K562 (cell line): ENCODE results near the gene NAXE. TPM values are rescaled to one million over a fixed set of nuclear protein-coding genes. Genes with fewer than 3 reads are reported as not detected.
A peak's percentile ranks its signal among the peaks of the same experiment; 100 is the strongest.

Experiments used
- ARID2 ChIP-seq: fragments of 450-650 bp; IDR thresholded peaks from 2 replicates; pipeline ENCODE4 v1.6.1; 2017; ENCODE audit warnings: antibody characterized with exemption, mild to moderate bottlenecking
- CHD1 ChIP-seq: fragments of 200-600 bp; sonication (generic); IDR thresholded peaks from one replicate; pipeline ENCODE4 v1.6.1; 2012; ENCODE audit warnings: mild to moderate bottlenecking, moderate library complexity, low read length, inconsistent platforms
- CREB1 ChIP-seq, 2 experiments: sonication (generic) in 1 of 2; formaldehyde crosslinking in 1 of 2; IDR thresholded peaks; 2 replicates each; pipeline versions ENCODE4 v1.6.1 to v1.8.0; 2012 to 2022; ENCODE audit warnings: inconsistent platforms in 1 of 2, mild to moderate bottlenecking in 1 of 2, missing genetic modification reagents in 1 of 2, moderate library complexity in 1 of 2
- DMBX1 ChIP-seq: fragments of 250-450 bp; sonication (Bioruptor Pico); IDR thresholded peaks from 2 replicates; pipeline ENCODE4 v1.8.0; 2022; ENCODE audit warnings: inconsistent platforms, mild to moderate bottlenecking, moderate library complexity, borderline replicate concordance
- ETV6 ChIP-seq, 3 experiments: fragments of 150-350 bp in 1 of 3; sonication (generic) in 1 of 3; formaldehyde crosslinking in 1 of 3; IDR thresholded peaks; 2 replicates each; pipeline versions ENCODE4 v1.6.1 to v1.8.0; 2014 to 2022; ENCODE audit warnings: borderline replicate concordance in 2 of 3, low read depth in 2 of 3, antibody characterized with exemption in 1 of 3, low read length in 1 of 3, mild to moderate bottlenecking in 1 of 3, missing genetic modification reagents in 1 of 3
- HLTF ChIP-seq: fragments of 450-650 bp; IDR thresholded peaks from 2 replicates; pipeline ENCODE4 v1.6.1; 2016
- PHB ChIP-seq: fragments of 250-450 bp; sonication (Bioruptor Pico); IDR thresholded peaks from 2 replicates; pipeline ENCODE4 v1.5.0; 2021
- RAD21 ChIP-seq, 2 experiments: fragments of 250-450 bp in 1 of 2; fragments of 450-650 bp in 1 of 2; sonication (Bioruptor Pico) in 1 of 2; formaldehyde crosslinking in 1 of 2; IDR thresholded peaks in 1 of 2; conservative IDR thresholded peaks in 1 of 2; 2 replicates each; pipeline versions ENCODE4 v1.4.0 to v1.8.0; 2020 to 2022; ENCODE audit warnings: mild to moderate bottlenecking in 2 of 2, moderate library complexity in 1 of 2
- RBM14 ChIP-seq: fragments of 200-400 bp; formaldehyde crosslinking; IDR thresholded peaks from 2 replicates; pipeline ENCODE4 v1.6.1; 2018; ENCODE audit warnings: low read depth, mild to moderate bottlenecking, low read length, moderate library complexity, borderline replicate concordance; ENCODE audit not compliant: insufficient read depth
- RBM15 ChIP-seq: fragments of 200-400 bp; formaldehyde crosslinking; IDR thresholded peaks from 2 replicates; pipeline ENCODE4 v1.6.1; 2018; ENCODE audit warnings: mild to moderate bottlenecking, low read length, moderate library complexity; ENCODE audit not compliant: insufficient read depth
- SETDB1 ChIP-seq: IDR thresholded peaks from one replicate; pipeline ENCODE4 v1.6.1; 2012; ENCODE audit warnings: low read length, control low read depth, inconsistent platforms
- SLC30A9 ChIP-seq: fragments of 250-450 bp; sonication (Bioruptor Pico); IDR thresholded peaks from 2 replicates; pipeline ENCODE4 v1.8.0; 2022; ENCODE audit warnings: mild to moderate bottlenecking, moderate library complexity
- SMARCA4 ChIP-seq: fragments of 450-650 bp; IDR thresholded peaks from 2 replicates; pipeline ENCODE4 v1.6.1; 2016
- ZC3H4 ChIP-seq: sonication (generic); formaldehyde crosslinking; IDR thresholded peaks from 2 replicates; pipeline ENCODE4 v1.9.0; 2021; ENCODE audit warnings: missing genetic modification reagents, borderline replicate concordance
- ZNF263 ChIP-seq: sonication (generic); formaldehyde crosslinking; IDR thresholded peaks from 2 replicates; pipeline ENCODE4 v1.8.0; 2022; ENCODE audit warnings: mild to moderate bottlenecking, missing genetic modification reagents, borderline replicate concordance
- ZNF347 ChIP-seq: fragments of 450-650 bp; formaldehyde crosslinking; IDR thresholded peaks from 2 replicates; pipeline ENCODE4 v1.4.0; 2020; ENCODE audit warnings: low read depth, mild to moderate bottlenecking, moderate library complexity
- ZNF431 ChIP-seq: sonication (generic); formaldehyde crosslinking; IDR thresholded peaks from 2 replicates; pipeline ENCODE4 v1.8.0; 2022; ENCODE audit warnings: mild to moderate bottlenecking, missing genetic modification reagents
- ZNF551 ChIP-seq: fragments of 250-450 bp; sonication (Bioruptor Pico); IDR thresholded peaks from 2 replicates; pipeline ENCODE4 v1.5.0; 2021; ENCODE audit warnings: mild to moderate bottlenecking, moderate library complexity
- polyA plus RNA-seq, 8 experiments: library from polyadenylated mRNA; depleted of rRNA in 4 of 8; stranded (reverse) in 5 of 8; unstranded in 3 of 8; fragments of >200 nt; fragmentation: Nextera tagmentation in 2 of 8; fragmentation: Illumina TruSeq in 1 of 8; extraction: Ambion mirVana in 2 of 8; extraction: Trizol in 1 of 8; gene quantifications; 2 replicates each; pipeline versions ENCODE4 v1.2.1 to v1.2.3, GENCODE V29; 2011 to 2014; ENCODE audit warnings: inconsistent platforms in 1 of 8, missing spikeins in 1 of 8
- total RNA-seq, 7 experiments: library from RNA; depleted of rRNA in 6 of 7; stranded (reverse); fragments of >200 nt in 6 of 7; fragmentation: Illumina TruSeq in 2 of 7; extraction: Trizol in 2 of 7; gene quantifications; 2 replicates each; pipeline versions ENCODE4 v1.2.1 to v1.2.3, GENCODE V29; 2011 to 2021; ENCODE audit warnings: low replicate concordance in 1 of 7
- TF ChIP-seq, protein P1 (sequence below): sonication (generic); formaldehyde crosslinking; IDR thresholded peaks from 2 replicates; pipeline ENCODE4 v1.8.1; 2022; ENCODE audit warnings: missing genetic modification reagents
- TF ChIP-seq, protein P2 (sequence below): fragments of 450-650 bp; formaldehyde crosslinking; IDR thresholded peaks from 2 replicates; pipeline ENCODE4 v1.4.0; 2020; ENCODE audit warnings: mild to moderate bottlenecking, moderate library complexity
- TF ChIP-seq, protein P3 (sequence below): fragments of 250-450 bp; sonication (Bioruptor Pico); IDR thresholded peaks from 2 replicates; pipeline ENCODE4 v1.8.0; 2021; ENCODE audit warnings: borderline replicate concordance, mild to moderate bottlenecking, moderate library complexity; ENCODE audit not compliant: poor library complexity, severe bottlenecking
- TF ChIP-seq, protein P4 (sequence below): fragments of 250-450 bp; sonication (Bioruptor Pico); IDR thresholded peaks from 2 replicates; pipeline ENCODE4 v1.8.0; 2021; ENCODE audit warnings: moderate library complexity, mild to moderate bottlenecking, inconsistent platforms

The NAXE gene
- total and polyA plus RNA-seq, 9 of the 15 experiments (the other 6 are each of a cell fraction or from before 2014, with no cell fraction given) = 27.3 to 137 (median 90.0) TPM

DNA sequence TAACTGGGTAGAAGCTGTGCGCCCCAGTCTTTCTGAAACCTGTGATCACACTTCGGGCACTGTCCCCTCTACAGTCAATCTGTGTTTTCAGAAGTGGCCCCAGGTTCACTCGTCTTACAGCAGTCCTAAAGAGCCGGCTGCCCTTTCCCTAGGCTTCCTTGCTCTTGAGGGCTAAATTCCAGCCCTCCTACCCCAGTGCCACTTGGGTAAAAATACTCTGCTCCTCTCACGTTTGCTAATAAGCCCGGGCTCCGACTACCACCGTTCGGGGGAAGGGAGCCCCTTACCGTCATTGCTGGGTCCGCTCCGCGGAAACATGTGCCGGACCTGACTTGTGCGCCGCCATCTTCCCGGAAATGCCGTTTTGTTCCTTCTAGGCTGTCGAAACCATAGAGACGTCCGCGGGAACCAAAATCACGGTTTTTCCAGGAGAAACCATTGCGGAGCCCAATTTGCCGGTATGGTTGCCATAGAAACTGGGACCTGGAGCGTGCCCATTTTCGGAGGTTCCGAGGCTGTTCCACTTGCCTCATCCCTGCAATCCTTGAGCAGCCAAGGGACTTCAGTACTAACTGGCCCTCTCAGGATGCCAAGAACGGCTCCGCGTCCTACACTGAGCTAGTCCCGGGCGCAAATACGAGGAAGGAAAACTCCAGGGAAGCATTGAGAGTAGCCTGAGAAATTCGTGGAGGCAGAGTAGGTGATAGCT is 9.7 kb downstream of the NAXE start, which contains the start of gene GPATCH4 (continued):
- TF ChIP-seq, protein P1, sequence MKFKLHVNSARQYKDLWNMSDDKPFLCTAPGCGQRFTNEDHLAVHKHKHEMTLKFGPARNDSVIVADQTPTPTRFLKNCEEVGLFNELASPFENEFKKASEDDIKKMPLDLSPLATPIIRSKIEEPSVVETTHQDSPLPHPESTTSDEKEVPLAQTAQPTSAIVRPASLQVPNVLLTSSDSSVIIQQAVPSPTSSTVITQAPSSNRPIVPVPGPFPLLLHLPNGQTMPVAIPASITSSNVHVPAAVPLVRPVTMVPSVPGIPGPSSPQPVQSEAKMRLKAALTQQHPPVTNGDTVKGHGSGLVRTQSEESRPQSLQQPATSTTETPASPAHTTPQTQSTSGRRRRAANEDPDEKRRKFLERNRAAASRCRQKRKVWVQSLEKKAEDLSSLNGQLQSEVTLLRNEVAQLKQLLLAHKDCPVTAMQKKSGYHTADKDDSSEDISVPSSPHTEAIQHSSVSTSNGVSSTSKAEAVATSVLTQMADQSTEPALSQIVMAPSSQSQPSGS = no peak
- TF ChIP-seq ZC3H4 (CRISPR knock-in tag) (no peak), ARID2 (no peak), CHD1 (no peak), RAD21 (CRISPR knock-in tag; conservative IDR thresholded peaks at IDR 0.05 in 1 of 2, IDR thresholded peaks at IDR 0.05 in 1 of 2) (0 out of 4 replicates have a peak, but pooled peaks of 1 of the 2 experiments have one; percentile 10), ETV6 (IDR thresholded peaks at IDR 0.05; ENCODE audit: borderline replicate concordance in 1 of 2, low read depth in 2 of 2, low read length in 1 of 2) (peak in 1 of 2 experiments; percentile 76; a peak in 2 of 4 replicates), ETV6 (CRISPR knock-in tag; IDR thresholded peaks at IDR 0.05; ENCODE audit: borderline replicate concordance) (no peak), SLC30A9 (CRISPR knock-in tag) (no peak), SMARCA4 (no peak), ZNF347 (CRISPR knock-in tag) (no peak), PHB (CRISPR knock-in tag) (no peak), CREB1 (IDR thresholded peaks at IDR 0.05) (0 out of 2 replicates have a peak, but pooled peaks have one; percentile 45), CREB1 (CRISPR knock-in tag; IDR thresholded peaks at IDR 0.05) (no peak), ZNF431 (CRISPR knock-in tag) (no peak), SETDB1 (no peak), ZNF551 (CRISPR knock-in tag) (no peak), ZNF263 (CRISPR knock-in tag) (no peak), RBM14 (no peak), RBM15 (no peak), DMBX1 (CRISPR knock-in tag) (0 out of 2 replicates have a peak, but pooled peaks have one; percentile 40), HLTF (no peak)
- TF ChIP-seq, protein P2, sequence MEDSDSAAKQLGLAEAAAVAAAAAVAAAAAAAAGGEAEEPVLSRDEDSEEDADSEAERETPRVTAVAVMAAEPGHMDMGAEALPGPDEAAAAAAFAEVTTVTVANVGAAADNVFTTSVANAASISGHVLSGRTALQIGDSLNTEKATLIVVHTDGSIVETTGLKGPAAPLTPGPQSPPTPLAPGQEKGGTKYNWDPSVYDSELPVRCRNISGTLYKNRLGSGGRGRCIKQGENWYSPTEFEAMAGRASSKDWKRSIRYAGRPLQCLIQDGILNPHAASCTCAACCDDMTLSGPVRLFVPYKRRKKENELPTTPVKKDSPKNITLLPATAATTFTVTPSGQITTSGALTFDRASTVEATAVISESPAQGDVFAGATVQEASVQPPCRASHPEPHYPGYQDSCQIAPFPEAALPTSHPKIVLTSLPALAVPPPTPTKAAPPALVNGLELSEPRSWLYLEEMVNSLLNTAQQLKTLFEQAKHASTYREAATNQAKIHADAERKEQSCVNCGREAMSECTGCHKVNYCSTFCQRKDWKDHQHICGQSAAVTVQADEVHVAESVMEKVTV (CRISPR knock-in tag) = no peak
- TF ChIP-seq, protein P3, sequence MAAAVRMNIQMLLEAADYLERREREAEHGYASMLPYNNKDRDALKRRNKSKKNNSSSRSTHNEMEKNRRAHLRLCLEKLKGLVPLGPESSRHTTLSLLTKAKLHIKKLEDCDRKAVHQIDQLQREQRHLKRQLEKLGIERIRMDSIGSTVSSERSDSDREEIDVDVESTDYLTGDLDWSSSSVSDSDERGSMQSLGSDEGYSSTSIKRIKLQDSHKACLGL = peak; percentile 99
- TF ChIP-seq, protein P4, sequence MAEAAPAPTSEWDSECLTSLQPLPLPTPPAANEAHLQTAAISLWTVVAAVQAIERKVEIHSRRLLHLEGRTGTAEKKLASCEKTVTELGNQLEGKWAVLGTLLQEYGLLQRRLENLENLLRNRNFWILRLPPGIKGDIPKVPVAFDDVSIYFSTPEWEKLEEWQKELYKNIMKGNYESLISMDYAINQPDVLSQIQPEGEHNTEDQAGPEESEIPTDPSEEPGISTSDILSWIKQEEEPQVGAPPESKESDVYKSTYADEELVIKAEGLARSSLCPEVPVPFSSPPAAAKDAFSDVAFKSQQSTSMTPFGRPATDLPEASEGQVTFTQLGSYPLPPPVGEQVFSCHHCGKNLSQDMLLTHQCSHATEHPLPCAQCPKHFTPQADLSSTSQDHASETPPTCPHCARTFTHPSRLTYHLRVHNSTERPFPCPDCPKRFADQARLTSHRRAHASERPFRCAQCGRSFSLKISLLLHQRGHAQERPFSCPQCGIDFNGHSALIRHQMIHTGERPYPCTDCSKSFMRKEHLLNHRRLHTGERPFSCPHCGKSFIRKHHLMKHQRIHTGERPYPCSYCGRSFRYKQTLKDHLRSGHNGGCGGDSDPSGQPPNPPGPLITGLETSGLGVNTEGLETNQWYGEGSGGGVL (CRISPR knock-in tag) = no peak
